Measurements from ENCODE around the gene HBD.
"Not testable (repeated sequence)": the region's sequence is repeated elsewhere in the genome, so short reads cannot be mapped to it uniquely, and the experiment has no call there.

Gene HBD

GRCh38 chr11:5252919-5253265, 18.6 kb upstream of the HBD start:
- no peak for DNase-seq

GRCh38 chr11:5252192-5252918, 18.1 kb upstream of the HBD start:
- DNase-seq = no peak

GRCh38 chr11:5251746-5252145, 17.5 kb upstream of the HBD start:
- no peak for DNase-seq

- no peak for DNase-seq
Measured at GRCh38 chr11:5250543-5251204, 16.4 kb upstream of the HBD start.

GRCh38 chr11:5249807-5250396, 15.6 kb upstream of the HBD start, which contains the start of gene HBG1:
HBG1 (minus strand) TSS chr11:5249857; CDS start chr11:5249804, 53 bp downstream.
- DNase-seq = not testable (repeated sequence)

GRCh38 chr11:5248498-5248897, 14.2 kb upstream of the HBD start:
- DNase-seq = not testable (repeated sequence)

GRCh38 chr11:5247472-5248192, 13.3 kb upstream of the HBD start:
- DNase-seq = no peak

- DNase-seq = no peak
Measured at GRCh38 chr11:5246772-5247471, 12.6 kb upstream of the HBD start.

- no peak for DNase-seq
Measured at GRCh38 chr11:5245155-5245554, 10.9 kb upstream of the HBD start.

- no peak for DNase-seq
Measured at GRCh38 chr11:5243816-5244180, 9.5 kb upstream of the HBD start.

- no peak for DNase-seq
Measured at GRCh38 chr11:5242933-5243815, 8.9 kb upstream of the HBD start.

GRCh38 chr11:5242208-5242607, 7.9 kb upstream of the HBD start:
- DNase-seq = no peak

GRCh38 chr11:5241458-5241857, 7.2 kb upstream of the HBD start:
- no peak for DNase-seq

GRCh38 chr11:5240458-5240857, 6.2 kb upstream of the HBD start:
- DNase-seq = no peak

- no peak for DNase-seq
Measured at GRCh38 chr11:5240056-5240455, 5.8 kb upstream of the HBD start.

- no peak for DNase-seq
Measured at GRCh38 chr11:5239046-5239445, 4.8 kb upstream of the HBD start.

GRCh38 chr11:5238486-5238885, 4.2 kb upstream of the HBD start:
- DNase-seq = no peak

- no peak for DNase-seq
Measured at GRCh38 chr11:5237420-5237819, 3.1 kb upstream of the HBD start.

- DNase-seq = no peak
Measured at GRCh38 chr11:5235364-5236095, 1.2 kb upstream of the HBD start.

GRCh38 chr11:5233307-5233706, 976 bp downstream of the HBD start:
- DNase-seq = no peak

- no peak for DNase-seq
Measured at GRCh38 chr11:5232821-5233220, 1.5 kb downstream of the HBD start.

Data from NCI-H226 (cell line).